T1000 (cell line): ENCODE data around the gene GLDN.

Experiments used
- DNase-seq: peaks from one replicate; lab custom pipeline; 2025; ENCODE audit warnings: mixed read lengths; lab: John Stamatoyannopoulos, UW

Gene GLDN

DNA sequence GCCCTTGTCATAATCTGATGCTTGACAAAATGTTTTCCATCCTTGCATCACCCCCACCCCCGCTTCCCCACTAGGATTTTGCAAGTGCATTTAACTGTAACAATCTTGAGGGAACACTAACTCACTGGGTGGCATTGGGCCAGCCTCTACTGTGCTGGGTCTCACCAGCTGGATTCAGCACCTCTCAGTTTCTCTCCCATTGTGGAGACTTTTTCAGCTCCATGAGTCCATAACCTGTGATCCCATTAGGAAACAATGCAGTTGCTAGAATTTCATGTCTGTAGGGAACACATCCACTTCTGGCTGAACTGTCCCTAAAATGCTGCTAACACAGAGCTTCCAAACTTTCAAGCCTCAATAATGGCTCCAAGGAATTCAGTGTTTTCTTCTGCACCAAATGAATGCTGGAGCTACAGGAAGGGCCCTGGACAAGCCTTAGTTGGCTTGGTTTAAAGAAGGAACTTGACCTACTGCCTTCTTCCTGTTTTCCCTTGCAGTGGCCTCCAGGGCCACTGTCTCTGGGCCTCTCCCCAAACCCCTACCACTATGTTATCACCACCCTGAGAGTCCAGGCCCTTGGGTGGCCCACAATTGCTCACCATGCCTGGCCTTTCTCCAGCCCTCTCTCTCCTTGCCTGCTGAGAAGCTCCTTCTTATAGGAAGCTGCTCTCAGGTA, 18.7 kb upstream of the GLDN start:
- no peak for DNase-seq

DNA sequence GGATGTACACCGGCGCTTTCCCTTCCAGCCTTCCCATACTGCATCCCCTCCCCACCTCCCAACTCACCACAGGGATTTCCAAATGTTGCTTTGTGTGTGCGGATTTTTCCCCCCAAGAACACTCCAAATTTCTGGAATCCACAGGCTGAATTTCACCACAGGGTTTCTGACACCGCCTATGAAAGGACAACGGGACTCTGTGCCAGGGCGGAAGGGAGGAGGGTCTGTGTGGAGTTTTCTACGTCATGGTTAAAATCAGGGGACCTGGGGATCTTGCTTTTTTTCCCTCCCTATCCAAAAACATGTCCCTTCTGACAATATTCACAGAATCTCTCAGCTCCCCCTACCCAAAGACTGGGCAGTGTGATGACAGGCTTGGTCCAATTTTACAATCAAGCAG, 17.7 kb upstream of the GLDN start:
- DNase-seq, result no peak

DNA sequence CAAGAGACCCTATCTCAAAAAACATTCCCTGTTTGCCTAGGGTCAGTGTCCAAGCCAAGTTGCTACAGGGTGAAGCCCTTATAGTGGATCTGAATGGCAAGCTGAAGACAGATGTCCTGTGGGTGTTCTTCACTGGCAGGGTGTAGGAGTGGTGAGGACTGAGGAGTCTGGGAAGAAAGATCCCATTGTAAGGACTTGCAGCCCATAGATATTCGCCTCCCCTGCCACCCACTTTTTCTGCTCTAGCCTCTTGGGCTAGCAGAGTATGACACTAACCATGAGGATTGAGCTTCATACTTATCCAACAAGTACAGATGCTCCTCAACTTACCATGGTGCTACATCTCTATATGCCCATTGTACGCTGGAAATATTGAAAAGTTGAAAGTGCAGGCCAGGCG, 16.3 kb upstream of the GLDN start:
- no peak for DNase-seq

DNA sequence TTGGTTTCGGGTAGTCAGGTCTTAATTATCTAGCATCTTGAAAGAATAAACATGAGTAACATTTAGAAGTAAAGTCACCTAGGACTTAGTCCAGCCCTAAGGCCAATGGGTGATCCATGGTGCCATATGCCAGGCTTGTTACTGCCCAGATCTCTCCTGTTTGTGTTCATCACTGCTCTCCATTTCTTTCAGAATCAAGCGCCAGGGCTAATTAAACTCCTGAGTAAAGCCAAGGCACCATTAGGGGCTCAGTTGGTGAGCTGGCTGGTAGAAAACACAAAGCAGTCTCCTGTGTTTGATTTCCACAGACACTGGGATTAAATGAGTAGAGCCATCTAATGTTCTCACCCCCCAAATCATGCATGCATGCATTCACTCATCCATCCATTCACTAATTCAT, 14.4 kb upstream of the GLDN start:
- DNase-seq, result no peak

DNA sequence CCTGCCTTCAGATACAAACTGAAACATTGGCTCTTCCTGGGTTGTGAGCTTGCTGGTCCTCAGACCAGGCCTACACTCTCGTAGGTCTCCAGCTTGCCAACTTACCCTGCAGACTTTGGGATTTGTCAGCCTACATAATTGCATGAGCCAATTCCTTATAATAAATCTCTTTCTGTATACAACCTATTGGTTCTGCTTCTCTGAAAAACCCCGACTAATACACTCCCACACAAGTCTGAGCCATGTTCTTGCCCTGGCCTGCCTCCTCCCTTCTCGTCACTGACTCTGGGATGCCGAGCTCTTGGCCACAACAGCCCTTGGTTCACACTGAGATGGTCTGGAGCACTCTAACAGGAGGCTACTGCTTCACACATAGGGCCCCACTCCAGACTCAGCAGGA, 12.5 kb upstream of the GLDN start:
- DNase-seq, result no peak

DNA sequence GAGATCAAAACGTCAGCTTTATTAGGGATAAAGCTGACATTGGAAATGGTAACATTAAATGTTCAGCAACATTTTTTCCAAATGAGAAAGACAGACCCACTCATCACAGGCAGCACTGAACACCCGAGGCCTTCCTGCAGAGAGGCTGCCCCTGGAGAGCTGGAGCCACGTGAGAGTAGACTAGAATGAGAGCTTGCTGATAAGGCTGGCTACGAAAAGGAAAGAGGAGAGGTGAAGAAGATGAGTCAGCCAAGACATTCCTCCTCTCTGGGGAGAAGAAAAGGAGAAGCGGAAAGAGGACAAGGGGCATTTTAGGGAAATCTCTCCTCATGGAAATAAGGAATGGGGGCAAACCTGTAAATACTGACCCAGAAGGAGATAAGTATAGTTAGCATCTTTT, 10.3 kb upstream of the GLDN start:
- DNase-seq, result no peak

DNA sequence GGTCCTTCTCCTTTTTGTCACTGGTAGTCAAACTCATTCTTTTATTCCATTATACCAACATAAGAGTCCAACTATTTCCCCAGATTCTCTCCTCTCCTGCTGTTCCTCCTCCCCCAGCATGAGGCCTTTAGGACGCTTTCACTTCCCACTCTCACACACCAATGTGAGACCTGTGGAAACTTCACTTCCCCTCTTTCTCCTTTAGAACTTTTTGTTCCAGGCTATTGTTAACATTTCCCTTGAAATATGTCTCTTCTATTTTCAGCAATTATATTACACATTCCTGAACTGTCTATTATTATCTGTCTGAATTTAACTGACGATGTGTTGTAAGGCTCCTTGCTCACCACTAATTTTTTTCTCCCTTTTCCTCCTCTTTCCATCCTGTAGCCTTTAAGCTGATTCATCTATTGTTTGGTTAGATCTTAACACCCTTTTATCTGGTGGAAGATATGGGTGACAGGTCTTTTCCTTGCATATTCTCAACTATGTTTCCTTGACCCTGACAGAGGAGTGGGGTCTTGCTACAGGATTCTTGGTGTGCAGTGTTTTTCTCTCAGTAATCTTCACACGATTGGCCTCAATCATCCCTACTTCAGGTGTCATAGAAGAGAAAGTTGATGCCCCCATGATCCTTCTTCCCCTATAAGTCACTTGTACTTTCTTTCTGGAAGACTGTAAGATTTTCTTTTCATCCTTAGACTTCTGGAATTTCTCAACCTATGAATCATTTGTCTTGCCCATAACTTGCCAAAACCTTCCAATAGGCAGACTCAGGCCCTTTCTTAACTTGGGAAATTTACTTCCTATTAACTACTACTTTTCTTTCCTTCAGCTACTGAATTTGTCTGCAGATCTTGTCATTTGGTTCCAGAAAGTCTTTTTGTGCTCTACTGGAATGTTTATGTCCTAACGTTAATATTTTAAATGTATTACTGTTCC, 9.0 kb upstream of the GLDN start:
- DNase-seq, result no peak

DNA sequence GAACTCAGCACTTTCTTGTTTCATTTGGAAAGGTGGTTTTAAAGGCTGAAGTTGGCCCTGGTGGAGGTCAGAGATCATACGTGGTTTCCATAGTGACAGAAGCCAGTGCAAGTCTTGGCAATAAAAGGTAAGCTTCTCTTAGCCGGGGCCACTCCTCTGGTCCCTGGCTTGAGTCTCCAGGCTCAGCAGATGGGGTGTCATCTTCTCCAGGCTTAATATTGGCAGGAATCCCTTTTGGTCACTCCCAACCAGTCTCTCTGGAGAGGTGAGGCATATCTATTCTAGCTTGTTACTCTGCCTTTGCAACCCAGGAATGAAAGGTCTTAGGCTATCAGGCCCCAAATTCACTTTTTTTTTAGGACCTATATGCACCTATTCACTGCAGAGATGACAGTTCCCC, 7.9 kb upstream of the GLDN start:
- no peak for DNase-seq

DNA sequence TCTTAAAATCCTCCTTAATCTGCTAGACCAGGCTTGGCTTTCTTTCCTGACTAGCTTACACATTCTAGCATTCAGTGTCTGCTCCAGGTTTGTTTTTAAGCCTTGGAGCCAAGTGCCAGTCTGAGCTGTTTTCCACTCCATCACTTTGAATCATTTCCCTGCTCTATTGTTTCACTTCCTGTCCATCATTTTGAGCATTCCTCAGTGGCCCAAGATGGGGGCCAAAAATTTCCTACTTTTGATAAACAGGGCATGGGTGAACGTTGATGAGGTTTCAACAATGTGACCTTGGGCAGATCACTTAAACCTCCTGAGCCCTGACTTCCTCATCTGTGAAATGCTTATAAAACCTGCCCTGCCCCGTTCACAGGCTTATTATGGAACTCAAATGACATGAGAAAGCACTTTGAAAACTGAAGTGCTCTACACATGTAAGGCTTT, 7.4 kb upstream of the GLDN start:
- no peak for DNase-seq

DNA sequence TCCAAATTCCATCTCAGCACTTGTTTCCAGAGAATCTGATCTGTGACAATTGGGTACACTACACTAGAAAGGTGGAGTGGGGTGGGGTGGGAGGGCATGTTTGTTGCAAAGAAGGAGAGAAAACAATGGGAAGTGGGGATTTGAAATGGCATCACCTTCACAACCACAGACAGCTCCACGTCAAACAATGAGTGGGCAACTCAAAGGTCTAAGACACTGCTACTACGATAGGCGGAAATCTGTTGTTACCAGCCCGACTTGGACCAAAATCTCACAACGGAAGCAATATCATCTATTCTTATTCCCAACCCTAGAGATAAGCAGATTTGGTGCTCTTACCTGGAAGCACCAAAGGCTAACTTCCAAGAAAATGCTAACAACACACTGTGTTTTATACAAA, 6.4 kb upstream of the GLDN start:
- DNase-seq, result no peak

DNA sequence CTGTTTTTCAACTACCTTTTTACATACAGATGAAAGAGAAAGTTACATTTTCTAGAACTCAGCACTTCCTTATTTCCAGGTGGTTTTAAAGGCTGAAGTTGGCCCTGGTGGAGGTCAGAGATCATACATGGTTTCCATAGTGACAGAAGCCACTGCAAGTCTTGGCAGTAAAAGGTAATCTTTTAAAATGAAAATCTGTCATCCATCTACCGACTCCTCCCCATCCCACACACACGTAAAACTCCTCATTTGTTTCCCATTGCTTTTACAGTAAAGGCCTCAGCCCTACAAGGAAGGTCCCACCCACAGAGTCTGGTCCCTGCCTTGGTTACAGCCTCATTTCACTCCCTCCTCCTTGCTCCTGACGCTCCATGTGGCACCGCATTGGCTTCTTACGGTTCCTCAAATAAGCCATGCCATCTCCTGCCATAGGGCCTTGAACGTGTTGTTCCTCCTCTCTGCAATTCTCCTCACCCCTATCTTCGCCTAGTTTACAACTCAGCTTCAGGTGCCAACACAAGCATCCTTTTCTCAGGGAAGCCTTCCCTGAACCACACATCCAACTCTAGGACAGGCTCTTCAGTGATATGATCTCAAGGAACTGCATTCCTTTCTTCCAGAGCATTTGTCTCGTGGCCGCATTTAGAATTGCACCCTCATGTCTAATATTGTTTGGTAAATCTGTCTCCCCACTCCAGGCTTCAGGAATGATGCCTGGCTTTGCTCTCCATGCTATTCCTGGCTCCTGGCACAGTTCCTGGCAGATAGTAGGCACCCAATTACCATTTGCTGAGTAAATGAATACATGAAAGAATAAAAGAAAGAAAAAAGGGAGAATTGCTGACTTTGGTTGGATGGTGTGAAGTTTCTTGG, 5.7 kb upstream of the GLDN start:
- no peak for DNase-seq

DNA sequence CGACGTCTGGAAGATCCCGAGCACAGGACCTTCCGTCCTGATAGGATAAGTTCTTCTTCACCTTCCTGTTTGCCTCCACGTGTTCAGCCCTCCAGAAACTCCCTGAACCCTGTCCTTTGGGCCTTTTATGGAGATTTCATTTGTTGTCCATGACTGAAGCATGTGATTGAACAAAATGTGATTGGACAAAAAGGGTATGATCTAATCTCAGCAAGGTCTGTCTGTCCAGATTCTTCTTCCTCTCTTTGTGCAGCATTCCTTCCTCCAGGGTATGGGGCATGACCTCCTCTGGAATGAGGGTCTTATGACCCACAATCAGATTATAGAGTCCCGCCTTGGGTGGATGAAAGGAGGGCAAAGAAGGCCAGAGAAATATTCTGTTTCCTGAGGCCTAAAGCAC, 3.0 kb upstream of the GLDN start, which contains the start of gene CYP19A1:
Gene CYP19A1 (minus strand): TSS at position 101 of the 400 bp plus-strand sequence. CDS start 95,684 bp downstream, outside the sequence.
- DNase-seq, result no peak

DNA sequence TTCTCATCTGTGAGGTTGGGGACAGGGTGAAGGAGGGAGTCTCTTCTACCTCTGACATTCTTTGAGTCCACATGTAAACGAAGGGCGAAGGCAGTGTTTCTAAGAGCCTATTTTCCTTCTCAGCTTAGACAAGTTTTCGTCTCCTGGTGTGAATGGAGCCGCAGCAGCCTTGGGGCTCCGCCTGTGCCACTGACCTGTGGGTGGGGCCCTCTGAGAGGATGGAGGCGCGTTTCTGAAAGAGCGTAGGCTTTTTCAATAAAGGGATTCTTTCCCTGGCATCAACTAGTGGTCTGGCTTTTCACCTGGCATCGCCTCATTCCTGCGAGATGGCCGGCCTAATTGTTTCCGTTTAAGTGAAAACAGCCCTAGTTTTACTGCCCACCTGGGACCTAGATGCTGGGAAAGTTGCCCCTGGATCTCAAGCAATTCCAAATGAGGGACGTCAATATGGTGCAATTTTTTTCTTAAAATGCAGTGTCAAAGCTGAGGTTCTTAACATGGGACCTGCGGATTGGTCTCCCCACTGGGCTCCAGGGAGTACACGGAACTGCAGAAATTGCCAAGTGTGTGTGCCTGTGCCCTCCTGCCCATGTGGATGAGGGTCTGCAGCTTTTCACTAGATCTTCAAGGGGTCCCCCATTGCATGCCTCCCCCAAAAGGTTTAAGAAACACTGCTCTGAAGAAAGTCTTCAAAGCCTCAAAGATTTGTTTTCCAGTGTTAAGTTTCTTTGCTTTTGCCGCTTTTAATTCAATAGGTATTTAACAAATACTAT, 958 bp downstream of the GLDN start:
- no peak for DNase-seq

DNA sequence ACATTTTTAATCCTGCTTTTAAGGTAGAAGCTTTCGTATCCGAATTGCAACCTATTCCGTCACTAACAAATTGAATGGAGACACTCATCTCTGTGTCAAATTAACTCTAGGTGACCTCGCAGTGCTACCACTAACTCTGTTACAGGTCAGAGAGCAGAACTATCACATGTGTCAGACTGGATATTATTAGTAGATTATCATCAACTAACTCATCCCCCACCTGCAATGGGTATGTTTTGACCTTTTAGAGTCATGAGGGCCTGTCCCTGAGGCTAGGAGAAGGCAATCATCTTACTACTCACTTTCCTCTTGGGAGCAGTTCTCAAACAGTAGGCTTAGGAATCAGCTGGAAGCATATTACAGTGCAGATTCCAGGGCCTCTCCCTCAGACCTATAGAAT, 2.0 kb downstream of the GLDN start:
- DNase-seq, result no peak

DNA sequence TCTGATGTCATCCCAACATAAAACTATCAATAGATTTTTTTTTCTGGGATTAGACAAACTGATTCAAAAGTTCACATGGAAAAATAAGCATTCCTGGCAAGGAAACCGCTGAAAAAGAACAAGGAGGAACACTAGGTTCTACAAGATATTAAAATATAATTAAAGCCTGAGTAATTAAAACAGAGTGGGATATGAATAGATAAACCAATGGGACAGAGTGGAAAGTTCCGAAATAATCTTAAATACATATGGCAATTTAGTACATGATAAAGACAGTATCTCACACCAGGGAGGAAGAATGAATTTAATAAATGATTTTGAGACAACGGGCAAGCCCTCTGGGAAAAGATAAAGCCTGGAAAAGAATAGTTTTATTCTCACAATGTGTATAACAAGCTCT, 4.7 kb downstream of the GLDN start:
- no peak for DNase-seq

DNA sequence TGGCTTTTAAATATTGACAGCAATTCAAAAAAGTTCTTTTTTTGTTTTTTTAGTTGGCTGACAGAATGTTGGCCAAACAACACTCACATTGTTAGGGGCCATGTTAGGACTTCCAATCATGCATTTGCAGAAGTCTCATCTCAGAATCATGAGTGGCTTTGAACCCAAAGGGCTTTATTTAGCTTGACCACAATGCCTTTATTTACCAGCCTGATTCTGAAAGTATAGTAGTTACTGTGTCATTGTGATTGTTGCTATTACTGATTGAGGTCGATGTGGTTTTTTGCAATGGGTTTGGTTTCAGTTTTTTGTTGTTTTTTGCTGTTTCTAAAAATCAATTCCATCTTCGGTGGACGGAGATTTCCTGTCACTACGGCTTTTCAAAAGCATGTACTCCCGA, 7.2 kb downstream of the GLDN start:
- DNase-seq, result no peak

DNA sequence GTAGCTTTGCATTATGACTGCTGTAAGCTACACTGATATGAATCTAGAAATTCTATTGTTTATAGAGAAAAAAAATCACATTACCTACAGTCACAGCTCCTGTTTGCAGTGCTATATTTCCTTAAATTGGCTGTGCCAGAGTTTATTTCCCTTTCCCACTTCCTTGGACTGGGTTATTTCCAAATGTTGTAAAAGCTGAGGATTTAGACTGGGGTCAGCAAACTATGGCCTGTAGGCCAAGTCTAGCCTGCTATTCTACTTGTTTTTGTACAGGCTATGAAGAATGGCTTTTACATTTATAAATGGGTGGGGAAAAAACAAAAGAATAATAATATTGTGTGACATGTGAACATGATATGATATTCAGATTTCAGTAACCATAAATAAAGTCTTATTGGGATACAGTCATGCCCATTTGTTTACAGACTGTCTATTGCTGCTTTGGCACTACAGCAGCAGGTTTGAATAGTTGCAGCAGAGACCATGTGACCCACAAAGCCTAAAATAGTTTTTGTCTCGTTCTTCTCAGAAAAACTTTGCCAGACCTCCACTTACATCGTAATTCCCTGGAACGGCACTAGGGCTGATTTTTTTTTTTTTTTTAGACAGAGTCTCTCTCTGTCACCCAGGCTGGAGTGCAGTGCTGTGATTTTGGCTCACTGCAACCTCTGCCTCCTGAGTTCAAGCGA, 7.8 kb downstream of the GLDN start:
- no peak for DNase-seq

DNA sequence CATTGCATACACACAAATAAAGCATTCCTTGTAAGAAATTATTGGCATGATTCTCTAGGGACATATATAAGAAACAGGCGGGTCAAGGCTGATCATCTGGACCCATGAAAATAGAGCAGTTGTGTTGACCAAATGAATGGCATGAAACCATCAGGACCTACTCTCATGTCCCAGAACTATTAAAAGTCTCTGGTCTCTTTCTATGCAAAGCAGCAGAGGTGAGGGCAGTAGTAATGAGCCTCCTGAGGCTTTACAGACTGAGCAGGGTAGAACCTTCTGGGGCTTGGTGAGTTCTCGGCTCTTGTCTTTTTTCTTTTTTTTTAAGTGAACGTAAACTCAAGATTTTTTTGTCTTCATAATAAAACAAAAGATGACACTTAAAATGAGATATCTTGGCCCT, 9.3 kb downstream of the GLDN start:
- DNase-seq, result no peak

DNA sequence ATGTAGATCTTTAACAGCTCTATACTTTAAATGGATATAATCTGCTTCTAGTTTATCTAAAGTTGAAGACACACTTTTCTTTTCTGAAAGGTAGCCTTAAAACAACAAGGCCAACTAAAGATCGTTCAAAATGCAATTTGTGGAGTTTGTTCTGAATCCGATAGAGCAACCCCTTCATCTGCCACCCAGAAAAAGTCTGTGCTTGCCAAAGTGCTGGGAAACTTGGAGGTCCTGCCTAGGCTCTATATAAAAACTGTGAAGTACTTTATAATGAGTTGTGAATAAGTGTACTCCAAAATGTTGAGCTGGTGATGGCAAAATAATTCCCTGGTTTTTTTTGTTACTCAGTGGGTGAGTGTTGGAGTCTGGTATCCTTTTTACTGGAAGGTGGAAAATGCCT, 12.5 kb downstream of the GLDN start:
- DNase-seq, result no peak

DNA sequence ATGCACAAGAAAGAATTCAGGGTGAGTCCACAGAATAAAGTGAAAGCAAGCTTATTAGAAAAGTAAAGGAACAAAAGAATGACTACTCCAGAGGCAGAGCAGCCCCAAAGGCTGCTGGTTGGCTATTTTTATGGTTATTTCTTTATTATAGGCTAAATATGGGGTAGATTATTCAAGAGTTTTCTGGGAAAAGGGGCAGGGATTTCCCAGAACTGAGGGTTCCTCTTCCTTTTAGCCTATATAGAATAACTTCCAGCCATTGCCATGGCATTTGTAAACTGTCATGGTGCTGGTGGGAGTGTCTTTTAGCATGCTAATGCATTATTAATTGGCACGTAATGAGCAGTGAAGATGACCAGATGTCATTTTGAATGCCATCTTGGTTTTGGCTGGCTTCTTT, 13.6 kb downstream of the GLDN start:
- DNase-seq, result no peak

DNA sequence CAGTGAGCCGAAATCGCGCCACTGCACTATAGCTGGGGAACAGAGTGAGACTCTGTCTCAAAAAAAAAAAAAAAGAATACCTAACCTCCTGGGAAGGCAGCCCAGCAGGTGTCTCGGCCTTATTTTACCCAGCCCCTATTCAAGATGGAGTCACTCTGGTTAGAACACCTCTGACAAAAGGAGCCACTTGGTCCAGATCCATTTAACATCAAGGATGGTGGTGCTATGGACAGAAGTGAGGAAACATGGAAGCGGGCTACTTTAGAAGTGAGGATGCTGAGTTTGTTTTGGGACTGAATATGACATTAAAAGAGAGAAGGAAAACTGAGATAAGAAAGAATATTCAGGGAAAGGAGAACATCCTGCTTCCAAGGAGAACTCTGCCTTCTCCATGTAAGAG, 14.7 kb downstream of the GLDN start:
- no peak for DNase-seq
